ENCODE measurements around the gene KCNN3. TPM values are rescaled to one million over a fixed set of nuclear protein-coding genes. Genes with fewer than 3 reads are reported as not detected.

The KCNN3 gene
- total RNA-seq, 3 donors from 2014 or later (not counting 1 experiment from before 2014, with no cell fraction given), result 0.05 to 0.95 TPM; not detected in 1

GRCh38 chr1:154831462-154831861 is 38.6 kb downstream of the KCNN3 start:
- Mint-ChIP-seq H3K4me3 (no peak overlapping the region), H3K27ac (no peak overlapping the region), H3K27me3 (ENCODE audit: low read depth in 2 of 2) (peaks cover 5 to 7% of the 10 kb centered on the region in 2 donors), H3K4me1 (no peaks in the 10 kb centered on the region), H3K36me3 (no peaks in the 10 kb centered on the region), H3K9me3 (no peaks in the 10 kb centered on the region)
- Histone ChIP-seq H3K27me3 (ENCODE audit: control insufficient read depth, insufficient read depth, low read length) (no peaks in the 10 kb centered on the region), H3K36me3 (ENCODE audit: control insufficient read depth, insufficient read depth, low read length) (no peaks in the 10 kb centered on the region), H3K4me1 (ENCODE audit: control insufficient read depth, insufficient read depth, low read length) (no peaks in the 10 kb centered on the region), H3K9me3 (ENCODE audit: control insufficient read depth, insufficient read depth, low read length) (no peaks in the 10 kb centered on the region), H3K4me3 (ENCODE audit: low read length) (no peak overlapping the region), H3K27ac (ENCODE audit: low read length) (no peak overlapping the region)
- DNase-seq, result no peak
- intact Hi-C loops (cut with micrococcal nuclease), result no loop called here
- TF ChIP-seq CTCF (IDR thresholded peaks at IDR 0.05), result no peak
- no peak for ATAC-seq
- whole genome bisulfite sequencing (ENCODE audit: insufficient coverage), result 91% methylated on average over 2 of the region's 2 CpGs

GRCh38 chr1:154829062-154829461 is 41.0 kb downstream of the KCNN3 start:
- H3K27ac ChIP-seq (ENCODE audit: low read length), result no peak overlapping the region
- Mint-ChIP-seq H3K9me3 (no peaks in the 10 kb centered on the region), H3K27ac (no peak overlapping the region), H3K4me3 (no peak overlapping the region), H3K27me3 (ENCODE audit: low read depth in 2 of 2) (peaks cover 0 to 2% of the 10 kb centered on the region in 2 donors), H3K4me1 (no peaks in the 10 kb centered on the region), H3K36me3 (no peaks in the 10 kb centered on the region)
- no peaks in the 10 kb centered on the region for H3K9me3 ChIP-seq (ENCODE audit: control insufficient read depth, insufficient read depth, low read length)
- DNase-seq (no peak), ATAC-seq (no peak)
- intact Hi-C loops (cut with micrococcal nuclease), result no loop called here
- WGBS (ENCODE audit: insufficient coverage), result 91% methylated on average over 5 of the region's 5 CpGs
- TF ChIP-seq CTCF (IDR thresholded peaks at IDR 0.05), result no peak
- H3K4me1 ChIP-seq (ENCODE audit: control insufficient read depth, insufficient read depth, low read length), result no peaks in the 10 kb centered on the region
- no peak overlapping the region for H3K4me3 ChIP-seq (ENCODE audit: low read length)
- no peaks in the 10 kb centered on the region for H3K36me3 ChIP-seq (ENCODE audit: control insufficient read depth, insufficient read depth, low read length)
- no peaks in the 10 kb centered on the region for H3K27me3 ChIP-seq (ENCODE audit: control insufficient read depth, insufficient read depth, low read length)

DNA sequence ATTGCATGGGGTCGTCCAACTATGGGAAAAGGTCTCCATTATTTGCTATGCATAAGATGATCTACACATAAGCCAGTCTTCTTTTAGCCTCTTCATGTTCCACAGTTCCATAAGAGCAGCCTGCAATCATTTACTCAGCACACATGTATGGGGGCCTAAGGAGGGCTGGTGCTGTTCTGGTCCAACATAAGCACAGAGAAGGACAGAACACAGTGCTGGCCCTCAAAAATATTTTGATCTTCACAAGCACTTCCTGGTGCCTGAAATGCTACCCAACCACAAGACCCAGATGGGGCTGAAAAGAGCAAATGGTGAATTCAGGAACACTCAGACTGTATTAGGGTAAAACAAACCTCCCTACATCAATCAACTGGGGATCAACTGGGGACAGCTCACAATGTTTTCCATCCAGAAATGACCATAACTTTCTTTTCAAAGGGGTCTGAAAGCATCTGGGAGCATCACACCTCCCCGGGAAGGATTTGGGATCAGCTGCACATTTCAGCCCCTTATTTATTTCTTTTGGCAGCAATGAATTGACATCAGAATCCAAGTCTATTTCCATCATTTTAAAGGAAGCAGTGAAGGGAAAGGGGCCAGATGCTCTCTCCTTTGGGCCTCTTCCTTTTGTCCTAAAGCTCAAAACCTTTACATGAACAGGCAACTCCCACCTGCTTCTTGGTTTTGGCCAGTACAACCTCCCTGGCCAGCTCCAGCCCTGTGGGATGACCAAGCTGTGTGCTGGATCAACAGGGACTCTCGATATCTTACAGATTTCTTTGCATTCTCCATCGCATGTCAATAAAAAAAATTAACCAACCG is 45.7 kb downstream of the KCNN3 start:
- H3K4me1 ChIP-seq (ENCODE audit: control insufficient read depth, insufficient read depth, low read length), result peaks cover 20% of the 10 kb centered on the region
- whole genome bisulfite sequencing (ENCODE audit: insufficient coverage), result 80% methylated on average over 5 of the region's 5 CpGs
- no peak for TF ChIP-seq CTCF (IDR thresholded peaks at IDR 0.05)
- H3K36me3 Mint-ChIP-seq, result no peaks in the 10 kb centered on the region
- no peak for DNase-seq
- peaks cover 0 to 2% of the 10 kb centered on the region in 2 donors for H3K27me3 Mint-ChIP-seq (ENCODE audit: low read depth in 2 of 2)
- no peak overlapping the region for H3K4me3 ChIP-seq (ENCODE audit: low read length)
- H3K4me3 Mint-ChIP-seq, result no peak overlapping the region
- no peak overlapping the region for H3K27ac Mint-ChIP-seq
- intact Hi-C loops (cut with micrococcal nuclease), result no loop called here
- ATAC-seq, result no peak
- H3K27ac ChIP-seq (ENCODE audit: low read length), result no peak overlapping the region
- H3K9me3 Mint-ChIP-seq, result no peaks in the 10 kb centered on the region
- no peaks in the 10 kb centered on the region for H3K27me3 ChIP-seq (ENCODE audit: control insufficient read depth, insufficient read depth, low read length)
- no peaks in the 10 kb centered on the region for H3K36me3 ChIP-seq (ENCODE audit: control insufficient read depth, insufficient read depth, low read length)
- H3K4me1 Mint-ChIP-seq, result no peaks in the 10 kb centered on the region
- H3K9me3 ChIP-seq (ENCODE audit: control insufficient read depth, insufficient read depth, low read length), result no peaks in the 10 kb centered on the region

GRCh38 chr1:154822717-154823116 is 47.4 kb downstream of the KCNN3 start:
- no peak for ATAC-seq
- Mint-ChIP-seq H3K27ac (no peak overlapping the region), H3K36me3 (no peaks in the 10 kb centered on the region), H3K9me3 (no peaks in the 10 kb centered on the region), H3K4me3 (no peak overlapping the region), H3K27me3 (ENCODE audit: low read depth in 2 of 2) (peaks cover 0 to 2% of the 10 kb centered on the region in 2 donors), H3K4me1 (no peaks in the 10 kb centered on the region)
- Histone ChIP-seq H3K27ac (ENCODE audit: low read length) (no peak overlapping the region), H3K36me3 (ENCODE audit: control insufficient read depth, insufficient read depth, low read length) (no peaks in the 10 kb centered on the region), H3K9me3 (ENCODE audit: control insufficient read depth, insufficient read depth, low read length) (no peaks in the 10 kb centered on the region), H3K27me3 (ENCODE audit: control insufficient read depth, insufficient read depth, low read length) (no peaks in the 10 kb centered on the region), H3K4me1 (ENCODE audit: control insufficient read depth, insufficient read depth, low read length) (peaks cover 20% of the 10 kb centered on the region), H3K4me3 (ENCODE audit: low read length) (no peak overlapping the region)
- intact Hi-C loops (cut with micrococcal nuclease), result no loop called here
- no peak for TF ChIP-seq CTCF (IDR thresholded peaks at IDR 0.05)
- DNase-seq, result no peak
- 80% methylated on average over 5 of the region's 6 CpGs for WGBS (ENCODE audit: insufficient coverage)
